ENCODE measurements around the gene CFAP126. TPM values are rescaled to one million over a fixed set of nuclear protein-coding genes. Genes with fewer than 3 reads are reported as not detected.
"Not testable (repeated sequence)": the region's sequence is repeated elsewhere in the genome, so short reads cannot be mapped to it uniquely, and the experiment has no call there.

The CFAP126 gene
- total RNA-seq, 1 experiment from 2014 or later = not detected

DNA sequence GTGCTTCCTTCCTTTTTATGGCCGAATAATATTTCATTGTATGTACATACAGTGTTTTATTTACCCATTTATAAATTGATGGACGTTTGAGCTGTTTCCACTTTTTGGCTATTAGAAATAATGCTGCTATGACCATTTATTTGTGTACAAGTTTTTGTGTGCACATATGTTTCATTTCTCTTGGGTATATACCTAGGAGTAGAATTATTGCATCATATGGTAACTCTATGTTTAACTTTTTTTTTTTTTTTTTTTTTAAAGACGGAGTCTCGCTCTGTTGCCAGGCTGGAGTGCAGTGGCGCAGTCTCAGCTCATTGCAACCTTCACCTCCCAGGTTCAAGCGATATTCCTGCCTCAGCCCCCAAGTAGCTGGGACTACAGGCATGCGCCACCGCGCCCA, 34.5 kb downstream of the CFAP126 start:
- no peak for DNase-seq
- H3K4me3 ChIP-seq = no peak overlapping the region
- no peaks in the 10 kb centered on the region for H3K27me3 ChIP-seq
- H3K9me3 ChIP-seq = no peaks in the 10 kb centered on the region
- peaks cover 54% of the 10 kb centered on the region for H3K36me3 ChIP-seq

DNA sequence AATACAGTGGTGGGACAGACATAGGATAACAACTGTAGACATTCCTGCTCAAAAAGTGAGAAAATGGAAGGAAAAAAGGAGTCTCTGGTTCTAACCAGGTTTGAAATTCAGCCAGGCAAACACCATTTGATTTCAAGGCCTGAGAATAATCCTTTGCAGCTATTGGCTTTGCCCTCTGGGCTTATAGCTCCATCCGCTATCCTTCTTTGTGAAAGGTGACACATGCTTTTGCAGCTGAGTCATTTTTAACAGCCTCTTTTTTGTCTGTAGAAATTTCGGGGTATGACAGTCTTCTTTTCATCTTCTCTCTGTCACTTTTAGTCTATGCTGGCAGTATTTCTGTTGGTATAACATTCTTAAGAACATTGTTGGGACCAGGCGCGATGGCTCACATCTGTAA, 37.3 kb downstream of the CFAP126 start:
- peaks cover 65% of the 10 kb centered on the region for H3K36me3 ChIP-seq
- H3K27me3 ChIP-seq = no peaks in the 10 kb centered on the region
- no peak for DNase-seq
- no peak overlapping the region for H3K4me3 ChIP-seq
- H3K9me3 ChIP-seq = no peaks in the 10 kb centered on the region

DNA sequence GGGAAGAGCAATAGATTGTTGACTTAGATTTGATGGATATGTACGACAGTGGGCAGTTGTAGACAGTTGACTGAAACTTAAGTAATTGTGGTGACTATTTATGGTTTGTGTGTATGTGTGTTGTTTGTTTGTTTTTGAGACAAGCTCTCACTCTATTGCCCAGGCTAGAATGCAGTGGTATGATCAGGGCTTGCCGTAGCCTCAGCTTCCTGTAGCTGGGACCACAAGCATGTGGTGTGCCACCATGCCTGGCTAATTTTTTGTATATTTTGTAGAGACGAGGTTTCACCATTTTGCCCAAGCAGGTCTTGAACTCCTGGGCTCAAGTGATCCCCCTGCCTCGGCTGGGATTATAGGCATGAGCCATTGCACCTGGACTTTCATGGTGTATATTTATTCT, 43.7 kb downstream of the CFAP126 start:
- peaks cover 38% of the 10 kb centered on the region for H3K36me3 ChIP-seq
- DNase-seq = no peak
- H3K27me3 ChIP-seq = no peaks in the 10 kb centered on the region
- H3K9me3 ChIP-seq = no peaks in the 10 kb centered on the region
- no peak overlapping the region for H3K4me3 ChIP-seq

DNA sequence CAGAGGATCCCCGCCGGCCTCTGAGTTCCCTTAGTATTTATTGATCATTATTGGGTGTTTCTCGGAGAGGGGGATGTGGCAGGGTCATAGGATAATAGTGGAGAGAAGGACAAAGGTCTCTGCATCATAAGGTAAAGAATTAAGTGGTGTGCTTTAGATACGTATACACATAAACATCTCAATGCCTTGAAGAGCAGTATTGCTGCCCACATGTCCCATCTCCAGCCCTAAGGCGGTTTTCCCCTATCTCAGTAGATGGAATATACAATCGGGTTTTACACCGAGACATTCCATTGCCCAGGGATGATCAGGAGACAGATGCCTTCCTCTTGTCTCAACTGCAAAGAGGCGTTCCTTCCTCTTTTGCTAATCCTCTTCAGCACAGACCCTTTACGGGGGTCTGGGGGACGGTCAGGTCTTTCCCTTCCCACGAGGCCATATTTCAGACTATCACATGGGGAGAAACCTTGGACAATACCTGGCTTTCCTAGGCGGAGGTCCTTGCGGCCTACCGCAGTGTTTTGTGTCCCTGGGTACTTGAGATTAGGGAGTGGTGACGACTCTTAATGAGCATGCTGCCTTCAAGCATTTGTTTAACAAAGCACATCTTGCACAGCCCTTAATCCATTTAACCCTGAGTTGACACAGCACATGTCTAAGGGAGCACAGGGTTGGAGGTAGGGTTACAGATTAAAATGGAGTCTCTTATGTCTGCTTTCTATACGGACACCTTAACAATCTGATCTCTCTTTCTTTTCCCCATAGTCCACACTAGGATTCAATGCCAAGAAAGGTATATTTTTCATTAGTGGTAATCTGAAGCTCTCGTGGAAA, 51.6 kb downstream of the CFAP126 start:
- not testable (repeated sequence) for H3K27me3 ChIP-seq, H3K4me3 ChIP-seq, H3K9me3 ChIP-seq, DNase-seq, H3K36me3 ChIP-seq

Other genes with a start within 250 kb of the CFAP126 start
- 32.6 and 36.1 TPM in 2 replicates for gene PFDN2, start 249.8 kb downstream of the CFAP126 start, total RNA-seq (2014; rRNA removed; shearing (Covaris generic); ENCODE audit: low replicate concordance)
- 8.9 and 14.1 TPM in 2 replicates for gene NIT1, start 249.8 kb downstream of the CFAP126 start, total RNA-seq (2014; rRNA removed; shearing (Covaris generic); ENCODE audit: low replicate concordance)
- 33.2 and 39.8 TPM in 2 replicates for gene DEDD, start 235.2 kb downstream of the CFAP126 start, total RNA-seq (2014; rRNA removed; shearing (Covaris generic); ENCODE audit: low replicate concordance)
- gene UFC1, start 213.9 kb downstream of the CFAP126 start, total RNA-seq (2014; rRNA removed; shearing (Covaris generic); ENCODE audit: low replicate concordance) = 118 and 178 TPM in 2 replicates
- gene USP21, start 208.4 kb downstream of the CFAP126 start, total RNA-seq (2014; rRNA removed; shearing (Covaris generic); ENCODE audit: low replicate concordance) = 3.5 and 4.2 TPM in 2 replicates
- gene PPOX, start 201.4 kb downstream of the CFAP126 start, total RNA-seq (2014; rRNA removed; shearing (Covaris generic); ENCODE audit: low replicate concordance) = 7.9 and 40.3 TPM in 2 replicates
- gene B4GALT3, start 190.4 kb downstream of the CFAP126 start, total RNA-seq (2014; rRNA removed; shearing (Covaris generic); ENCODE audit: low replicate concordance) = 20.5 and 25.7 TPM in 2 replicates
- gene ADAMTS4, start 168.8 kb downstream of the CFAP126 start, total RNA-seq (2014; rRNA removed; shearing (Covaris generic); ENCODE audit: low replicate concordance) = 3.6 and 5.2 TPM in 2 replicates
- gene NDUFS2, start 165.5 kb downstream of the CFAP126 start, total RNA-seq (2014; rRNA removed; shearing (Covaris generic); ENCODE audit: low replicate concordance) = 129 and 194 TPM in 2 replicates
- 5.3 TPM in 1 of 2 replicates, not detected in the other for gene FCER1G, start 152.6 kb downstream of the CFAP126 start, total RNA-seq (2014; rRNA removed; shearing (Covaris generic); ENCODE audit: low replicate concordance)
- not detected in 2 replicates for gene APOA2, start 144.2 kb downstream of the CFAP126 start, total RNA-seq (2014; rRNA removed; shearing (Covaris generic); ENCODE audit: low replicate concordance)
- 24.0 and 39.6 TPM in 2 replicates for gene TOMM40L, start 141.8 kb downstream of the CFAP126 start, total RNA-seq (2014; rRNA removed; shearing (Covaris generic); ENCODE audit: low replicate concordance)
- not detected in 2 replicates for gene NR1I3, start 129.7 kb downstream of the CFAP126 start, total RNA-seq (2014; rRNA removed; shearing (Covaris generic); ENCODE audit: low replicate concordance)
- gene PCP4L1, start 109.1 kb downstream of the CFAP126 start, total RNA-seq (2014; rRNA removed; shearing (Covaris generic); ENCODE audit: low replicate concordance) = not detected in 2 replicates
- 0.07 TPM in 1 of 2 replicates, not detected in the other for gene MPZ, start 57.9 kb downstream of the CFAP126 start, total RNA-seq (2014; rRNA removed; shearing (Covaris generic); ENCODE audit: low replicate concordance)
- 466 and 501 TPM in 2 replicates for gene SDHC, start 53.5 kb downstream of the CFAP126 start, total RNA-seq (2014; rRNA removed; shearing (Covaris generic); ENCODE audit: low replicate concordance)
- 2.3 TPM in 1 of 2 replicates, not detected in the other for gene FCGR2A, start 137.6 kb upstream of the CFAP126 start, total RNA-seq (2014; rRNA removed; shearing (Covaris generic); ENCODE audit: low replicate concordance)
- gene HSPA6, start 156.7 kb upstream of the CFAP126 start, total RNA-seq (2014; rRNA removed; shearing (Covaris generic); ENCODE audit: low replicate concordance) = 1.1 and 1.9 TPM in 2 replicates
- not detected in 2 replicates for gene FCGR3A, start 181.9 kb upstream of the CFAP126 start, total RNA-seq (2014; rRNA removed; shearing (Covaris generic); ENCODE audit: low replicate concordance)